HFF-Myc (cell line): ENCODE data around the gene ACO1.
A peak's percentile ranks its signal among the peaks of the same experiment; 100 is the strongest.

Experiments
- DNase-seq: peaks from one replicate; pipeline ENCODE4 v3.0.0-alpha.2; 2011; ENCODE audit warnings: low read depth; ENCODE audit errors: extremely low read depth
- H3K4me3 ChIP-seq: replicated peaks from 2 replicates; pipeline ENCODE4 v1.5.1; 2011; ENCODE audit warnings: low read depth, mild to moderate bottlenecking, control low read depth, low read length
- CTCF ChIP-seq: IDR thresholded peaks from 2 replicates; pipeline ENCODE4 v1.5.1; 2012; ENCODE audit warnings: mild to moderate bottlenecking, low read depth, low read length, control low read depth; ENCODE audit errors: missing control alignments

The ACO1 gene

GRCh38 chr9:32380944-32381343, 3.5 kb upstream of the ACO1 start:
- H3K4me3 ChIP-seq = no peak overlapping the region
- TF ChIP-seq CTCF = no peak
- DNase-seq = no peak

DNA sequence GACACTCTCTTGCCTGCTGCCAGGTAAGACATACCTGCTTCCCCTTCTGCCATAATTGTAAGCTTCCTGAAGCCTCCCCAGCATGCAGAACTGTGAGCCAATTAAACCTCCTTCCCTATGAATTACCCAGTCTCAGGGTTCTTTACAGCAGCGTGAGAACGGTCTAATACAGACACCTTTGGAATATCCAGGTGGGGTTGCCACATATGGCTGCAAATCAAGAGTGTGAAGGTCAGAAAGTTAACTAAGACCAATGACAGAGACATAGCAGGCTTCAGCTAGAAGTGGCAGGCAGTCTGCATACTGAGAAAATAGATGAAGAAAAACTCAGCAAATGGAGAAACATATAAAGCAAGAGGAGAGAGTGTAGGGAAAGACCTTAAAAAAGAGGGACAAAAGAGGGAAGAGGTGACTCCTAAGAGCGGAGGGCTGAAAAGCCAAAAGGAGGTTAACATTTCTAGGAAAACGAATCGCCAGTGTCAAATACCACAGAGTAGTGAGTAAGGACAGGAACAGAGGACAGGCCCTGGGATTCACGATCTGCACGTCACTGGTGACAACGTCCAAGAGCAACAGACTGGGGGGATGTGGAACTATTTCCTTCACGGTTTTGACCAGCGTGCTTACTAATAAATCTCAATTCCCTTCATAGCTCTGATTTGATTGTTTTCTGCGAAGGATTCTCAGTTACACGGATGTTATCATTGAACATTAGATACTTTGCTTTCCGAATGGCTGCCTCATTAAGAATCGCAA, 1.7 kb upstream of the ACO1 start:
- no peak overlapping the region for H3K4me3 ChIP-seq
- no peak for TF ChIP-seq CTCF
- DNase-seq = no peak

DNA sequence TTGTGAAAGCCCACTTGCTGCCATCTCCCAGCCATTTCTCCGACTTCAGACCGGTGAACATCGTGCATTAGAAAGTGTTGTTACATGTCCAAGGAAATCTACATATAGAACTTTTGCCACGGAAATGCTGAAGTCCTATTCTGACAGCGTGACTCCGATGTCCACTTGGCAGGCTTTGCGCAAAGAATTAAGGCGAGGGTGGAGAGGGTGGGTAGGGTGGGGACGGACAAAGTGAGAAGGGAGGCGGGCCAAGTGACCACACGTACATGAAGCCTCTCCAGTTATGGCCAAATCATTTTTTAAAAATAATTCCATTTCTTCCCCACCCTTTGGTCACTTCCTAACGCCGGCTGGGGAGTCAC, 460 bp upstream of the ACO1 start:
- no peak for TF ChIP-seq CTCF
- DNase-seq = no peak
- H3K4me3 ChIP-seq = peak overlapping the region; percentile 85

DNA sequence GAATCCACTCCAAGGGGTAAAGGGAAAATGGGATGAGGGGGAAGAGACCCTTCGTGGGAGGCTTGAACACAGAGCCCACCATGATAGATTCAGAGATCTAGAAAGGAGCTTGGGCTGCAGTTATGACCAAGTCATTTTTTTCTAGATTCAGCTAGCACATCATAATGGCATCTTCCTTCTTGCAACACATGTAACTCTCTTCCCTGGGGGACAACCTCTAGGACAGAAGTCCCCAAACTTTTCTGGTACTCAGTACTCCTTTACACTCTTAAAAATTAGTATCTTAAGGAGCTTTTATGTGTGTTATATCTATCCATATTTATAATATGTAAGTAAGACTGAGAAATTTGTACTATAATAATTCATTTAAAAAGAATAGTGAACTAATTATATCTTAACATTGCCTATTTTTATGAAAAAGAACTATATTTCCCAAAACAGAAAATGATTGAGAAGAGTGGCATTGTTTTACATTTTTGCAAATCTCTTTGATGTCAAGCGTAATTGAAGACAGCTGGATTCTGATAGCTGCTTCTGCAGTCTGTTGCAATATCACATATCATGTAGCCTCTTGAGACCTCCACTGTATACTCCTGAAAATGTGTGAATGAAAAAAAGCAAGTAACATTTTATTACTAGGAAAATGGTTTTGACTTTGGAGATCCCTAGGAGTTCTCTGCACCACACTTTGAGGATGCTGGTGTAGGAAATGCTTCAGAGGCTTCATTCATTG, 875 bp downstream of the ACO1 start:
- H3K4me3 ChIP-seq = peak overlapping the region; percentile 85
- TF ChIP-seq CTCF = no peak
- no peak for DNase-seq

- DNase-seq = no peak
- no peak for TF ChIP-seq CTCF
- peak overlapping the region; percentile 85 for H3K4me3 ChIP-seq
These were observed 1.4 kb downstream of the ACO1 start for GRCh38 chr9:32385885-32386283.

GRCh38 chr9:32387256-32387655, 2.8 kb downstream of the ACO1 start:
- no peak for DNase-seq
- no peak overlapping the region for H3K4me3 ChIP-seq
- TF ChIP-seq CTCF = no peak

GRCh38 chr9:32389365-32389764, 4.9 kb downstream of the ACO1 start:
- no peak for TF ChIP-seq CTCF
- H3K4me3 ChIP-seq = no peak overlapping the region
- DNase-seq = no peak
